Measurements from ENCODE around the gene HAUS7. TPM values are rescaled to one million over a fixed set of nuclear protein-coding genes. Genes with fewer than 3 reads are reported as not detected.

HAUS7 gene
- total and polyA plus RNA-seq, 12 donors = 12.7 to 45.3 (median 19.2) TPM

- 64 to 81% methylated on average over 11 of the region's 11 CpGs for WGBS, 2 donors
- no peak overlapping the region for H3K4me3 ChIP-seq
- no peak for TF ChIP-seq CTCF (IDR thresholded peaks at IDR 0.05)
- H3K9me3 ChIP-seq = no peaks in the 10 kb centered on the region
- no peak for ATAC-seq
- H3K27ac ChIP-seq = peak overlapping the region in 6 of 10 donors; percentile 10 to 57 (median 28)
- H3K27me3 ChIP-seq = peaks cover 0 to 7% (median 0%) of the 10 kb centered on the region in 7 donors
- no peak for DNase-seq
- intact Hi-C loops (cut with DNase I) = loop anchor here in 7 of 10 donors (2.0 to 10.0 kb wide), 6 partner anchors 23 to 529 kb away; partner anchors contain the start of gene BGN (in 2 of the 7)
- peaks cover 0 to 5% (median 0%) of the 10 kb centered on the region in 9 donors for H3K36me3 ChIP-seq
- H3K4me1 ChIP-seq = peaks cover 0 to 41% (median 21%) of the 10 kb centered on the region in 9 donors
Observed at GRCh38 chrX:153471663-153472280, 1.4 kb upstream of the HAUS7 start.

GRCh38 chrX:153469811-153470410, 465 bp downstream of the HAUS7 start:
- intact Hi-C loops (cut with DNase I) = loop anchor here in 7 of 10 donors (2.0 to 10.0 kb wide), 7 partner anchors 25 to 528 kb away; partner anchors contain the start of gene BGN (in 2 of the 7)
- peak in 3 of 9 donors; percentile 8 to 30 (median 13) for TF ChIP-seq CTCF (IDR thresholded peaks at IDR 0.05)

GRCh38 chrX:153468008-153468580, 2.3 kb downstream of the HAUS7 start:
- Histone ChIP-seq H3K27ac (peak overlapping the region in 1 of 10 donors; percentile 10), H3K27me3 (no peaks in the 10 kb centered on the region), H3K4me1 (peaks cover 0 to 19% (median 6%) of the 10 kb centered on the region in 9 donors), H3K9me3 (no peaks in the 10 kb centered on the region), H3K4me3 (no peak overlapping the region), H3K36me3 (peaks cover 0 to 16% (median 0%) of the 10 kb centered on the region in 9 donors)
- WGBS, 2 donors = 80 to 88% methylated on average over 9 to 12 of the region's 12 CpGs
- no peak for TF ChIP-seq CTCF (IDR thresholded peaks at IDR 0.05)
- DNase-seq (no peak), ATAC-seq (peak in 1 of 8 donors; percentile 5)
- intact Hi-C loops (cut with DNase I) = loop anchor here in 1 of 10 donors (5.0 kb wide), 1 partner anchor 34 kb away; no protein-coding TSS in a partner anchor

More at GRCh38 chrX:153469811-153470410, 465 bp downstream of the HAUS7 start:
- ATAC-seq (peak; percentile 10 to 61 (median 33)), DNase-seq (peak in 1 of 2 donors; percentile 14)
- Histone ChIP-seq H3K4me1 (peaks cover 0 to 25% (median 12%) of the 10 kb centered on the region in 9 donors), H3K36me3 (peaks cover 0 to 5% (median 0%) of the 10 kb centered on the region in 9 donors), H3K9me3 (no peaks in the 10 kb centered on the region), H3K27ac (peak overlapping the region; percentile 59 to 84 (median 72)), H3K4me3 (peak overlapping the region; percentile 28 to 76 (median 68)), H3K27me3 (peaks cover 0 to 2% (median 0%) of the 10 kb centered on the region in 7 donors)
- 0 to 1% methylated on average over 17 to 32 of the region's 32 CpGs for WGBS, 2 donors

Measured in heart right ventricle (tissue), 16 donors.